CD4-positive, alpha-beta T cell treated with Interleukin-15 for 1 hour (primary cell): ENCODE data around the gene MARCHF3.
A peak's percentile ranks its signal among the peaks of the same experiment; 100 is the strongest.
"Not testable (repeated sequence)": the region's sequence is repeated elsewhere in the genome, so short reads cannot be mapped to it uniquely, and the experiment has no call there.

Experiments
- DNase-seq: peaks from one replicate; pipeline ENCODE4 v3.0.0-alpha.2; 2020

MARCHF3 gene

DNA sequence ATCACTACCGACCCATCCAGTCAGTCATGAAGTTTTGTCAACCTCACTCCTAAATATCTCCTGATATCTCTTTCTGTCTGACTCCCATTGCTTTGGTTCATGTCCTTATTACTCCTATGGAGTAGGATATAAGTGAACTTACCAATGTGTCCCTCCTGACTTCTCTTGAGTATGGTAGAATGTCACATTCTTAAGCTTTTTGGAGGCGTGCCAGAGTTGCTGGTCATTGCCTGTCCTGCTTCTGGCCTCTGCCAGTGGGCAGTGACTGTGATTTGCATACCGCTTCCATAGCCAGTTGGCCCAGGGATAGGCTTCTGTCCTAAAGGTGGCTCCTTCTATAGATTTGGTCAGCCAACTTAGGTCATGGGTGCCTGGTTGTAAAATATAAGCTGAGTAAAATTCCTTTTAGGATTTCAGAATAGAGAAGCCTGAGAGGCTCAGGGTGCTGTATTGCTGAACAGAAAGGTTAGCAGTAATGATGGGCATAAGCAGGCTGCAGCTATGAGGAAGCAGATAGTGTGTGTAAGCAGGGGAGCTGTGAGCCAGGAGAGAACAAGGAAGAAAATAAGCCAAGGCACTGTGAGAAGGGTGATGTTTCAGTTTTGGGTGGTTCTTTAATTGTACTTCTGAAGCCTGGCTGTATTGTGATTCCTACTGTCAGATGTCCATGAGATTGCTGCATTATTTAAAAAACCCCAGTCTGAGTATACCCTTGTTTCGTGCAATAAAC, 16.1 kb upstream of the MARCHF3 start:
- DNase-seq = no peak

DNA sequence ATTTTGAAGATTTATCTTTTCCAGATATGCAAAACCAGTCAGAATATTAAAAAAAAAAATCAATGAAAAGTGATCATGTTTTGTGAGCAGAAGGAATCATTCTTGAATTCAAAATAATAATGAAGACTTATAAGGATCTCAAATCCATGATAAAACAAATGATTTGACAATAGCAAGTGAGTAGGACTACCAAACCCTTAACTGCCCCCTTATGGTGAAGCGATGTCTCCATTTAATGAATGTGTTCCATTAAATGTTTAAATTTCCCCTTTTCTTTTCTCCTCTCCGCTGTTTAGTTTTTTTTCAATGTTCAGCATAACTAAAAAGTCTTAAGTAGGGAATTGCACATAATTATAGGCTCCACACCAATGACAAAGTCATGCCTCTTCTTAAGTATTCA, 12.2 kb upstream of the MARCHF3 start:
- no peak for DNase-seq

DNA sequence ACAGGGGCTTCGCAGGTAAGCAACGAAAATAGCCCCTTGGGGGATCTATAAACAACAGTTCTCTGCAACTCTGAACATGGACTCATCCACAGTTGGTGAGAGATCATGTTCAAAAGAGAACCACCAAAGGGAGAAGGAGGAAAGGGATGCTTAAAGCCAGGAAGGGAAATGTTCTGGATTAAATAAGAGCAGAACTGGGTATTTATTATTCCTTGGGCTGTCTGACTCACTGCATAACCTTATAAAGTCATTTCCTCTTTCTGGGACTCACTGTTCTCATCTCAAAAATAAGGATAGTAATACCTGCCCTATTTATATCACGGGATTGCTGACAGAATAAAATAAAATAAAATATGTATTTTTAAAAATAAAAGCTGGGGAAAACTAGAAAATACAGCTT, 11.2 kb upstream of the MARCHF3 start:
- no peak for DNase-seq

DNA sequence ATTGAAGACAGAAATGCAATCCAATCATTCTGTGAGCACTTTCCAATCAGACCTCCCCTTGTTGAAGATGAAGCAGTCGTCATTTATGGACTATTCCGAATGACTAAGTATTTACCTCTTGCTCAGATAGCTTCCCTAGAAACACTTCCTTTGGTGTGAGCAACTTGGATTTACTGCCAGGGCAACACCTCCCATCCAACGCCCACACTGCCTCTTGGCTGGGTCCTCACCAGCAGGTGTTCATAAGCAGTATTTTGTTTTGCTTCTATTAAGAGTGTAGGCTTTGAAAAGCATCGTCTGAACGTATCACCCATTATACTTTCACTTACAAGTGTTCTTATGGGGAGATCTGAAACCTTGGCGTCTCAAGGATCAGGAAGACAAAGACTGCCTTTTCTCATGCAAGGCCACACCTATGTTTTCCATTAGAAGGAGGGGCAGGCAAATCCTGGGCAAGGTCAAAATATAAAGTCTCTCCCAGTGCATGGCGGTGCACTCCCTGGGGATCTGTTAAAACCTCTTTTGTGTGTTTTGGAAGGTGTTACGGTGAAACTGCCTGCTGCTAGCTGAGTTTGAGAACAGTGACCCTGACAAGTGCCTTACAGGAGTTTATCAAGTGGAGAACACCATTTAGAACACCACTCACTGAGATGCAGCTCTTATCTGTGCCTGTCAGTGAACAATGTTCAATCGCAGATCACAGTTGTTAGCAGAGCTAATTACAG, 10.6 kb upstream of the MARCHF3 start:
- no peak for DNase-seq

DNA sequence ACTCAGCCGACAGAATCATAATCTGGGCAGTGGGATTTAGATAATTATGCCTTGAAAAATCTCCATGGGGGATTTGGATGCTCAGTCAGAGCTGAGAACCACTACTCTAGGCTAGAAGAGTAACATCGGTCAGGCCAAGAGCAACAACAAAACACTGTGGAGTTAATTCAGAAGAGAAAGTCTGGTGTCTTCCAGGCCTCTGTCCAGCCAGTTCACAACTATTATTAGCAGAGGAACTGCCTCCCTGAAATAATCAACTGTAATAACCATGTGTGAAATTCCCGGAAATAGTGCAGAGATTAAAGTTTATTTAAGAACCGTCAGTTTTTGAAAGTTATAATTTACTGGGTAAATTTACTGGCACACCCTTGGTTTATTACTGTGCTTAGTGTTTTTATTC, 8.2 kb upstream of the MARCHF3 start:
- no peak for DNase-seq

DNA sequence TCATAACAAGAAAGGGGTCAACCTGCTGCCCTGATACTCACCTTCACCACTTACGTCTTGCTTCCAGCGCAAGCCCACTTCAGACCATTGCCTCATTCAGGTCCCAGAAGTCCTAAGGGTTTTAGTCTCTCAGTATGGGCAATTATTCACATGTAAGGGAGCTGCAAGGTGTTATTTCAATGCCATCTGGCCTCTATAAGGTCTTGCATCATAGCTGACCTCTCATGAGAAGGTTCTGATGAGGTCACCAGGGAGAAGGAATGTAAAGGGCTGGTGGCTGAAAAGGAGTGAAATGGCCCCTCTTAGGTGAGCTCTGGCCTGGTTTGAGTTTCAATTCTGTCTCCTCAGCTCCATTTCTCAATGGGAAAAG, 1.5 kb upstream of the MARCHF3 start:
- DNase-seq = no peak

DNA sequence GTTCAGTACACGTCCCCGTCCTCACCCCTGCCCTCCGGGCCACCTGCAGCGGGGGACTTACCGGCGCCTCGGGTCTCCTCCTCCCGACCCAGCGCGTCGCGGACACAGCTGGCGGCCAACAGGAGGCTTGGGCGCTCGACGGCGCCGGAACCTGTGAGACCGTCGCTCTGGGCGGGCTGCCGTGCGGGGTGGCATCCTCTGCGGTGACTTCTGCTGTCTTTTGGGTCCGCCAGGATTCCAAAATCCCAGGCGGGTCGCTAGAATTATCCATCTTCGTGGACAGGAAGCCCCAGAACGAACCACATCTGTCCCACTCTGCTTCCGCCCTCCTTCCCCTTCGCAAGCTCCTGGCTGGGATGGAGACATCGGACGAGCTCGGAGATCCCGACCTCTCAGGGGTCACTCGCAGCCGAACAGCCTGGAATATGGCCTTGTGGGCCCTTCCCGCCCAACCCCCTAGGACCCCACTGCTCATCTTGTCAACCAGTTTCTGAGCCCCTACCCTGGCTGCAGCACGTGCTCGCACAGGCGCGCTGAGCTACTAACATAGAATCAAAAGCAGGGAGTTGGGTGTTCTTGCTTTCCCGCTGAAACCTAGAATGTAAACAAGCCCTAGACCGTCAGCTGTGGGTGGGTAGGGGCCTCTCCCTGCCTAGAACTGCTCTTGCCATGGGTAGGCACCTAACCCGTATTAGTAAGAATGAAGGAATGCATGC, 947 bp upstream of the MARCHF3 start:
- peak; percentile 20 for DNase-seq

DNA sequence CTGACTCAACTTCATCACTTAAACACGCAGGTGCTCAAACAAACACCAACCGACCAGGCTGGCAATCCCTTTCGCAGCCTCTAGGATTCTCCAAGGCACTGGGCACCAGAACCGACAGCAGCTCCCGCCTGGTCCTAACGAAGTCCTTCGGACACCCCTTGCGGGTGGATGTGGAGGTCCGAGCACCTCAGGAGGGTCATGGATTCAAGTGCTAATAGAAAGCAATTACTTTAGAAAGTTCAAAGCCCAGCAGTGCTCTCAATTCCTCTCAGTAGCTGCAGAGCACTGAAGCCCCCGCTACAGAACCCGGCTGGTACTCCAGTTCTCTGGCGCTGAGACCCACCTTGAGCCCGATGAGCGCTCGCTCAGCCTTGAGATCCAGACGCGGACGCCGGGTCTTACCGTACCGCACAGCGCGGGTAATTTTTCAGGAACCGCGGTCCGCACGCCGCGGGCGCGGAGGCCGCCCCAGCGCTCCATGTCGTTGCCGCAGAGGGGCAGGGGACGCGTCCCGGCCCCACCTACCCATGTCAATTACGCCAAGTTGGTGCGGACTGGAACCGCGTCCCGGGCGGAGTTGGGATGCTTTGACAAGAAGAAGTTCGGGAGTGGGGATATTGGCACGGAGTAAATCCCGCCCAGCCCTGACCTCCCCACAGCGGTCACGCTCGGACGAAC, 638 bp downstream of the MARCHF3 start:
- DNase-seq = peak; percentile 46

DNA sequence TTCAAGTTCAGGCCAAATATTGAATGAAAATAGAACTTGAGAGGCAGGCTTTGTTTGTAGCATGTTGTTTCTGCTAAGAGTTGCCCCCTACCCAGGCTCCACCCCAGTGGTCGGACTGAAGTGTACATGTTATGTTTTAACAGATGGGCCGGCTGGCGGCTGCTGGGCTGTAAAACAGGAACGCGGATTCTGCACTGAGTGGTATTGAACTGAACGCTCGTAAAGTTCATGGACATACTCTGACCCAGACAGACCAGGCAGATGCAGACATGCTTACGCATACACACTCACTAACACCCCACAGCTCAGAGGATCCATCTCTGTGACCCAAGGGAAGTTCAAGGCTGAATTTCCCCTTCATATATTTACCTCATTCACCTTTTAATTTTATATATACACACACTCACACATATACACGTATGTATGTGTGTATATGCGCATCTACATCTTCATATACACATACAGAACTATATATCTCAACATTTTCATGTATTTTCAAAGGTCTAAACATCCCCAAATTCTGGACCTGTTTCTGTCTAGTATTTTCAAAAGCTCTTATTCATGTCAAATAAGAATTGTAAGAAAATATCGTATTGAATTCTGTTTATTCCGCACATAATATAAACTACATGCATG, 1.4 kb downstream of the MARCHF3 start:
- DNase-seq = peak; percentile 20

DNA sequence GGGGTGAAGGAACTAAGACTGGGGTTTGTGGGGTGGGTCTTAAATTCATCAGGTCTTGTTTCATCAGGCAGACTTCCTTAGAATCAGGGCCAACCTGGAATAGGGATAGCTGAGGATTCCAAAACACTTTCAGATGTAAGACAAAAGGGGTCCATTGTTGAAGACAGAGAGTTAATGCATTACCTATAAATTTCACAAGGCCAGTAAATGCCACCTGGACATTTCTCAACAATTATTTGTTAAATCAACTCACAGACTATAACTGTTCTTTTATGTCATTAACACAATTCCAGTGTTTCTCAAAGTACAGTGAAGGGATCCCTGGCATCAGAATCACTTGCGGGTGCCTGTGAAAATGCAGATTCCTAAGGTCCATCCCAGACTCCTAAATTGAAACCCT, 2.8 kb downstream of the MARCHF3 start:
- no peak for DNase-seq

DNA sequence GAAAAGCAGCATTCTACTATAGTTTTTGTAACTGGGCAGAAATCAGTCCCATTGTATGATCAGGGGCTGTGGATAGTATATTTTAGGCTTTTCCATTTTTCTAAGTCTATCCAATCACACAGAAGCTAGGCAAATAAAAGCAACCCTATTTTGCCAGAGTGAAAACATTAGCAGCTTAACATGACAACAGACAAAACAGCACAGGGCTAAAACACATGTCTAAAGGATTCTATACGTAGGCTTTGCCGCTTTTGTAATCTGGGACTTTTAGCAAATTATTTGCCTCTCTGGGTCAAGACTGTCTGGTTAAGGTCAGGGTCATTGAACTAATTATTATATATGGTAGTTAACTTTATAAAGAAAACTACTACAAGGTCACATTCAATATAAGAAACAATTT, 4.2 kb downstream of the MARCHF3 start:
- DNase-seq = no peak

DNA sequence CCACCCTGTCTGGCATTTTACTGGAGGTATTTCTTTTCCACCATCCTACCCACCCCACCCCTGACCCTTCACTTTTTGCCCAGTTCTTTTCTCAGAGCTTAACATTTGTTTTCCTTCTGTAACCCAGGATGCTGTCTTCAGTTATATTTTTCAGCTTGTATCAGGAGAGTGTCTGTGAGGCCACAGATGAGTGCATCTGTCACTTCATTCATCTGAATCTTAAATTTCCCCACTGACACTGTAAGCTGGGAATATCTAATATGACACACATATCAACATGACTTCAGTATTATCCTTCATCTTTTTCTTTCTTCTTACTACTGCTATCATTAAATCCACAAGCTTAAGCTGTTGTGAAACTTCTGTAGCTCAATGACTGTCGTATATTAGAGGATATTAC, 4.9 kb downstream of the MARCHF3 start:
- no peak for DNase-seq

DNA sequence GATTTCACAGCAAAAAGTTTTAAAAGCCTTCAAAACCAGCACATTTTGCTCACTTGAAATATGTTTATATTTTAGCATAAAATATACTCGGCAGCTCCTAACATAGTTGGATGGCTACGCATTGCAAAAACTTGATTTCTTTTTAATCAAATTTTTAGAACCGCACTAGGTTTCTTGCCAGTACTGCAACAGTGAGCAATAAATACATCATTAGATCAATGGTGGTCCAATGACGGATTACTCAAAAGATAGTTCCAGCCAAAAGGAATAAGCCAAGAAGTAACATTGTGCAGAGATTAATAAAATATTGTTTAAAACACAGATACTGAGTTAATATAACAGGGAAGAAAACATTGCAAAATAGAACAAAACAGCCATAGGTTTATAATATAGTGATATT, 5.5 kb downstream of the MARCHF3 start:
- no peak for DNase-seq

DNA sequence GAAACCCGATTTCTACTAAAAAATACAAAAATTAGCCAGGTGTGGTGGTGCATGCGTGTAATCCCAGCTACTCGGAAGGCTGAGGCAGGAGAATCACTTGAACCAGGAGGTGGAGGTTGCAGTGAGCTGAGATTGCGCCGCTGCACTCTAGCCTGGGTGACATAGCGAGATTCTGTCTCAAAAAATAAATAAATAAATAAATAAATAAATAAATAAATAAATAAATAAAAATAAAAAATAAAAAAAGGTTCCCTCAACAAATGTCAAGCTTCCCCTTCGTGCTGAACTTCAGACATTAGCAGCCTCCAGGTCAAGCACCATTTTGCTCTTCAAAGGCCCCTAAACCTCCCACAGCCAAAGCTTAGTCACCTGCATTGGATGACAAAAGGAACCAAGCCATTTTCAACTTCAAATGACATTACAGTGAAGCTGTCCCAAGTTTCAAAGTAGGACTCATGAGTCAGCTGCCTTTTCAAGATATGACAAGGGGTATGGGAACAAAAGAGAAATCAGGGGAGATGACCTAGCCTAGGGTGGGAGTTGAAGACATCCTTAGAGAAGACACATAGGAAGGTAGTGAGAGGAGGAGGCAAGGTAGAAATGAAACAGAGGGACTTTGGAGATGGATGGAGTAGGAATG, 6.7 kb downstream of the MARCHF3 start:
- not testable (repeated sequence) for DNase-seq

DNA sequence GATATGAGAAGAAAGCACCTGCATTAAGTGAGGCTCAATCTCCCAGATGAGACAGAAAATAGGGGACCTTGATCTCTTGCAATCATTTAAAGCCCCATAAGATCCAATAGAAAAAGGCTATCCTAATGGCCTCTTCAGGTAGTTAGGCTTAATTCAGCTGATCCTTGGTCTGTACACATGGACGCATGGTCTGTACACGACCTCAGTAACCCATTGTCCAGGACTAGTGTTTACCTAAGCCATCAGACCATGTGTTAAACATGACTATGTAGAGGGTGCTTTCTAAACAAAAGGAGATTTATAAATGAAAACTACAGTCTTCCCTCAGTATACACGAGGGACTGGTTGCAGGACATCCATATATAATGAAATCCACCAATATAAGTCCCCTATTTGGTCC, 7.5 kb downstream of the MARCHF3 start:
- DNase-seq = no peak

DNA sequence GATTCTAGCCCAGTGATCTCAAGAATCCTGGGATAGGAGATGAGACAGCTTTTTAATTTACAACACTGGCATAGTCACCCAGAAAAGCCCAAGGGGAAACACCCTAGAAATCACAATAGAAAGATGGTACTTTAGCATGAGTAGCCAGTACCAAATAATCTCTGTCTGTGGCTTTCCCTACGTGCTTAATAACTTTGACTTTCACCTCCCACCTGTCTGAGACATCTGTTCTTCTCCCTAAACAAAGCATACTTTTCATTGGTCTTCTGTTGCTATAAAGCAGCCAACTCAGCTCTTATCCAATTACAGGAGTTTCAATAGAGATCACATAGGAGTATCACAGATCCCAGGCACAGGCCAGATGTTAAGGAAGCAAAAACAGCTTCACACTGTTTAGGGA, 10.4 kb downstream of the MARCHF3 start:
- no peak for DNase-seq

DNA sequence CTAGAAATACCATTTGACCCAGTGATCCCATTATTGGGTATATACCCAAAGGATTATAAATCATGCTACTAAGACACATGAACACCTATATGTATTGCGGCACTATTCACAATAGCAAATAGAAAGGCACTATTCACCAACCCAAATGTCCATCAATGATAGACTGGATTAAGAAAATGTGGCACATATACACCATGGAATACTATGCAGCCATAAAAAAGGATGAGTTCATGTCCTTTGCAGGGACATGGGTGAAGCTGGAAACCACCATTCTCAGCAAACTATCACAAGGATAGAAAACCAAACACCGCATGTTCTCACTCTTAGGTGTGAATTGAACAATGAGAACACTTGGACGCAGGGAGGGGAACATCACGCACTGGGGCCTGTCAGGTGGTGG, 13.6 kb downstream of the MARCHF3 start:
- not testable (repeated sequence) for DNase-seq

DNA sequence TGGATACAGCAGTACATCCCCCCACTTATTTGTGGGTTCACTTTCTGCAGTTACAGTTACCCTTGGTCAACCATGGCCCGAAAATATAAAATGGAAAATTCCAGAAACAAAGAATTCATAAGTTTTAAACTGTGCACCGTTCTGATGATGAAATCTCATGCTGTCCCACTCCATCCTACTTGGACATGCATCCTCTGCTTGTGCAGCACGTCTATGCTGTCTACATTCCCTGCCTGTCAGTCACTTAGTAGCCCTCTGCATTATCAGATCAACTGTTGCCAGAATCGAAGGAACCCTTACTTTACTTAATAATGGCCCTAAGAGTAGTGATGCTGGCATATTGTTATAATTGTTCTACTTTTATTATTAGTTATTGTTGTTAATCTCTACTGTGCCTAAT, 14.6 kb downstream of the MARCHF3 start:
- no peak for DNase-seq

DNA sequence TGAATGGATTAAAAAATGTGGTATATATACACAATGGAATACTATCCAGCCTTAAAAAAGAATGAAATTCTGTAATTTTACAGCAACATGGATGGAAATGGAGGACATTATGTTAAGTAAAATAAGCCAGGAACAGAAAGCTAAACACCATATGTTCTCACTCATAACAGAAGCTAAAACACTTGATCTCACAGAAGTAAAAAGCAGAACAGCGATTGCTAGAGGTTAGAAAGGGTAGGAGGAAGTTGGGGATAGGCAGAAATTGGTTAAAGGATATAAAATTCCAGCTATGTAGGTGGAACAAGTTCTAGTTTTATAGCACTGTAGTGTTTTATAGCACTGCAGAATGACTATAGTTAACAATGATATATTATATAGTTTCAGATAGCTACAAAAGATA, 15.8 kb downstream of the MARCHF3 start:
- no peak for DNase-seq

DNA sequence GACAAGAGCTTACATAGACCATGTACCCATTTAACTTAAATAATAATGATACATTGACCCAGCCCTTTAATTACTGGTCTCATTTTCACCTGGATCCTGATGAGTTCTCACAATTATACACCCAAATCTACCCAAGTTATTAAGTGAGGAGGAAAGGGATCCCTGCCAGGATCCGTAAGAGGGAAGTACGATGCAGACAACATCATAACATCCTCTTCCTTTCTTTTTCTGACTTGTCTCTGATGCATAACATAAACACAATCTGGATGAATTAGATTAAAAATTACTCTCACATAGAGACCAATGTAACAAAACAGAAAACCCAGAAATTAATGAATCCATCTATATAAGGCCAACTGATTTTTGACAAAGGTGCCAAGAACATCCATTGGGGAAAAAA, 17.0 kb downstream of the MARCHF3 start:
- no peak for DNase-seq

DNA sequence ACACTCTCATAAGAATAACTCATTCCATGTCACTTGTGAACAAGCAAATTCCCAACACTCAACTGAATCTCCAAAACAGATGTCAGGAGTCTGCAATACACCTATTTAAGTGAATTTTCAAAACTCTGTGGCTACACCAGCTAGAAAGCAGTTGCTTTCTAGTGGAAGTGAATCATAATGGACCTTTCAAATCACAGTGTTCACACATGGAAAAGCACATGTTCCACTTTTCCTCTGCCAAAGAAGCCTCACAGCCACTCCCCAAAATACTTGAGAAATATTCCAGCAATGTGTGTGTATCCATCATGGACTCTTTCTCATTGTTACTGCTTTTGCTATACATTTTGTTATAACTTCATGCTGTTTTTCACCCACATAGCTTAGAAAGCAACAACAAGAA, 17.4 kb downstream of the MARCHF3 start:
- no peak for DNase-seq

DNA sequence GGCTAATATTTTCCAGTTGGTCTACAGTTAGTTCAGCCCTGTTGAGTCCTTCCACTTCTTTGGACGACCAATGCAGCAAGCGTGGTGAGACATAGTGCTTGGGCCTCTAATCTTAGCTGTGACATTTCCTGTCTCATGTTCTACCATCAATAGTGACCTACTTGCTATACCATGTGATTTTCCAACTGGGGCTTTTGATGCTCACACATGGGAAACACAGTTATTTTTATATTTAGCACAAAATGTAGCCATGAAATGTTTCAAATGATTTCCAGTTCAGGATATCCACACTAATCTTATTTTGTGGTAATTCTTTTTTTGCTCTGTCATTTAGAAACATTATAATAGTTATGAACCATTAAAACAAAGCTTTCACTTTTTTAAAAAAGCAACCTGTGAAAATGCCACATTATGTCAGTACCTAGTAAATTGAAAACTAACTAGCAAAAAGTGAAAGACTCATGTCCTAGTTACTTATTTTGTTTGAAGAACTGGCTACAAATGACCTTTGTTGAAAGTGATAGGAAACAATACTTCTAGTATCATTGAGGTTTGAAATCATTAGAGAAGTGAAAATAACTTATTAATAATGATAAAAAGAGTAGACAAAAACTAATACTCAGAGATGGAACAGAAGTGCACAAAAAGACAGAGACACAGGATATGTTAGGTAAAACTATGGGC, 18.3 kb downstream of the MARCHF3 start:
- no peak for DNase-seq
